ENCODE results near the gene SLC66A1.

DNA sequence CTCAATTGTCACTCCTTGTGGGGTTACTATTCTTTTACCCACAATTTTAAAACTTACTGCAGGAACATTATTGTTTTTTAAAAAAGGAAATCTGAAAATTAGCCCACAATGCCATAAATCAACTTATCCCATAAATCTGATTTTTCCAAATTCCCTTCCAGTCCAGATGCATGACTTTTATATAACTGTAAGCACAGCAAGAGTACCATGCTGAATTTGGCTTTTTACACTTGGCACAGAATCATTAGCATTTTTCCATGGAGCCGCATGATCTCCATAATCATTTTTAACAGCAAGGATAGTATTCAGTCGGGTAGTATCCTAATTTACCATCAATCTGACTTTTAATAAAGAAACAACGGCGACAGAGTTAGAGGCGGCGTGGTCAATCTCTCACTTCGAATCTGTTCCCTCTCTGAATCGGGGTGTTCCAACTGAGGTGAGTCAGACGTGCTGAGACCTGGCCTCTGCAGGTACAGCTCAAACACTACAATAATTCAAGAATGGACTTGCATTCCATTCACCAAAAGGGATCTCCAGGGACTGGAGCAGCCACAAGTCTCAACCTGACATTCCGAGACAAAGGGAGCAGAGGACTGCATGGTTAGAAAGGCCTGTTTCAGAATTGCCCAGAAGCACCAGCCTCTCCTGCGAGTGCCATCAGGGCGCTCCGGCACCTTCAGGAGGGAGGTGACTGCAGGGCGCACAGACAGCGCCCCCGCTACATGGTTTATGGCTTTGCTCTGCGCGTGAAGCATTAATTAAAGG is 48.9 kb downstream of the SLC66A1 start:
- TF ChIP-seq, protein P1, sequence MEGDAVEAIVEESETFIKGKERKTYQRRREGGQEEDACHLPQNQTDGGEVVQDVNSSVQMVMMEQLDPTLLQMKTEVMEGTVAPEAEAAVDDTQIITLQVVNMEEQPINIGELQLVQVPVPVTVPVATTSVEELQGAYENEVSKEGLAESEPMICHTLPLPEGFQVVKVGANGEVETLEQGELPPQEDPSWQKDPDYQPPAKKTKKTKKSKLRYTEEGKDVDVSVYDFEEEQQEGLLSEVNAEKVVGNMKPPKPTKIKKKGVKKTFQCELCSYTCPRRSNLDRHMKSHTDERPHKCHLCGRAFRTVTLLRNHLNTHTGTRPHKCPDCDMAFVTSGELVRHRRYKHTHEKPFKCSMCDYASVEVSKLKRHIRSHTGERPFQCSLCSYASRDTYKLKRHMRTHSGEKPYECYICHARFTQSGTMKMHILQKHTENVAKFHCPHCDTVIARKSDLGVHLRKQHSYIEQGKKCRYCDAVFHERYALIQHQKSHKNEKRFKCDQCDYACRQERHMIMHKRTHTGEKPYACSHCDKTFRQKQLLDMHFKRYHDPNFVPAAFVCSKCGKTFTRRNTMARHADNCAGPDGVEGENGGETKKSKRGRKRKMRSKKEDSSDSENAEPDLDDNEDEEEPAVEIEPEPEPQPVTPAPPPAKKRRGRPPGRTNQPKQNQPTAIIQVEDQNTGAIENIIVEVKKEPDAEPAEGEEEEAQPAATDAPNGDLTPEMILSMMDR (IDR thresholded peaks at IDR 0.05; ENCODE audit: borderline replicate concordance, extremely low read depth, low read length, poor library complexity, severe bottlenecking), result no peak
- TF ChIP-seq EZH2 (IDR thresholded peaks at IDR 0.05; ENCODE audit: borderline replicate concordance, low read depth, low read length, severe bottlenecking), result no peak

All from DND-41 (cell line).